Keratinocyte (primary cell): Measurements from ENCODE around the gene FAIM2. TPM values are rescaled to one million over a fixed set of nuclear protein-coding genes. Genes with fewer than 3 reads are reported as not detected.

Source experiments
- DNase-seq: peaks from one replicate; pipeline ENCODE4 v3.0.0-alpha.2; 2011; ENCODE audit warnings: low read depth, missing footprints, low spot score
- FAIRE-seq: peaks from 2 replicates; lab custom pipeline; 2011; peaks lifted over from hg19 to GRCh38; lab: Jason Lieb, UNC
- H2AFZ ChIP-seq: 2 replicates; pipeline ENCODE4 v1.6.0; 2012; ENCODE audit warnings: low read length, control low read depth, inconsistent platforms; ENCODE audit not compliant: control insufficient read depth
- H3K27ac ChIP-seq: 2 replicates; pipeline ENCODE4 v1.5.1; 2011; ENCODE audit warnings: low read length; ENCODE audit not compliant: control insufficient read depth, insufficient read depth
- H3K27me3 ChIP-seq: 3 replicates; pipeline ENCODE4 v1.6.0; 2011; ENCODE audit warnings: low read length; ENCODE audit not compliant: control insufficient read depth, insufficient read depth; ENCODE audit errors: extremely low read depth
- H3K36me3 ChIP-seq, 2 experiments: 2 replicates in 1 of 2; 3 replicates in 1 of 2; pipeline ENCODE4 v1.5.1; 2011; ENCODE audit warnings: low read length in 2 of 2, mild to moderate bottlenecking in 1 of 2; ENCODE audit not compliant: control insufficient read depth in 2 of 2, insufficient read depth in 2 of 2; ENCODE audit errors: extremely low read depth in 1 of 2
- H3K4me1 ChIP-seq: 3 replicates; pipeline ENCODE4 v1.5.1; 2011; ENCODE audit warnings: low read length; ENCODE audit not compliant: control insufficient read depth, insufficient read depth; ENCODE audit errors: extremely low read depth
- H3K4me2 ChIP-seq: 3 replicates; pipeline ENCODE4 v1.6.0; 2011; ENCODE audit warnings: low read depth, low read length; ENCODE audit not compliant: control insufficient read depth, insufficient read depth; ENCODE audit errors: extremely low read depth
- H3K4me3 ChIP-seq, 3 experiments: fragments of 200-600 bp in 1 of 3; sonication (generic) in 1 of 3; 2 replicates in 2 of 3; 3 replicates in 1 of 3; pipeline ENCODE4 v1.5.1; 2011 to 2016; ENCODE audit warnings: low read length in 3 of 3, mild to moderate bottlenecking in 3 of 3, control low read depth in 2 of 3, inconsistent platforms in 1 of 3, low read depth in 1 of 3, mixed read lengths in 1 of 3, mixed run types in 1 of 3, moderate library complexity in 1 of 3; ENCODE audit not compliant: control insufficient read depth in 2 of 3, insufficient read depth in 2 of 3; ENCODE audit errors: extremely low read depth in 1 of 3
- H3K79me2 ChIP-seq: 2 replicates; pipeline ENCODE4 v1.6.0; 2012; ENCODE audit warnings: low read length; ENCODE audit not compliant: control insufficient read depth, insufficient read depth
- H3K9ac ChIP-seq: 3 replicates; pipeline ENCODE4 v1.6.0; 2011; ENCODE audit warnings: low read length; ENCODE audit not compliant: control insufficient read depth, insufficient read depth; ENCODE audit errors: extremely low read depth
- H3K9me1 ChIP-seq: 3 replicates; pipeline ENCODE4 v1.6.0; 2011; ENCODE audit warnings: low read length; ENCODE audit not compliant: control insufficient read depth, insufficient read depth; ENCODE audit errors: extremely low read depth
- H3K9me3 ChIP-seq: 2 replicates; pipeline ENCODE4 v1.5.1; 2012; ENCODE audit warnings: low read depth, low read length; ENCODE audit not compliant: control insufficient read depth
- H4K20me1 ChIP-seq: 3 replicates; pipeline ENCODE4 v1.6.0; 2011; ENCODE audit warnings: low read length; ENCODE audit not compliant: control insufficient read depth, insufficient read depth; ENCODE audit errors: extremely low read depth
- CTCF ChIP-seq, 3 experiments: IDR thresholded peaks in 1 of 3; conservative IDR thresholded peaks in 1 of 3; optimal IDR thresholded peaks in 1 of 3; 2 replicates in 2 of 3; 3 replicates in 1 of 3; pipeline versions ENCODE3 to v1.5.1; 2011; ENCODE audit warnings: low read length in 3 of 3, mild to moderate bottlenecking in 3 of 3, moderate library complexity in 2 of 3, control low read depth in 1 of 3, inconsistent platforms in 1 of 3; ENCODE audit not compliant: insufficient read depth in 2 of 3; ENCODE audit errors: extremely low read depth in 1 of 3
- EZH2 ChIP-seq: IDR thresholded peaks from one replicate; pipeline ENCODE4 v1.6.1; 2012; ENCODE audit warnings: inconsistent platforms, mild to moderate bottlenecking, low read length, moderate library complexity
- dilution Hi-C: fragments of 300-500 bp; cut with MboI; formaldehyde crosslinking; loops from one replicate; pipeline ENCODE4 v1.7.0; 2020; ENCODE audit warnings: low sequenced_read_pairs; ENCODE audit not compliant: extremely low pct_ligation_motif_present
- polyA plus RNA-seq, 5 experiments: library from polyadenylated mRNA; depleted of rRNA in 3 of 5; stranded (reverse) in 3 of 5; stranded (forward) in 1 of 5; unstranded in 1 of 5; fragments of >200 nt; gene quantifications; 1 replicate in 1 of 5; 2 replicates in 3 of 5; 3 replicates in 1 of 5; pipeline versions ENCODE4 v1.2.1 to v1.2.3, GENCODE V29; 2011 to 2012; ENCODE audit warnings: missing spikeins in 2 of 5, low read depth in 1 of 5, low replicate concordance in 1 of 5

Gene FAIM2
- polyA plus RNA-seq, 1 donor (not counting 4 experiments of a cell fraction or from before 2014, with no cell fraction given) = not detected

GRCh38 chr12:49877066-49877465 lies 26.6 kb downstream of the FAIM2 start:
- dilution Hi-C loops = no loop called here
- DNase-seq (no peak), FAIRE-seq (no peak)
- Histone ChIP-seq H3K36me3 (no peaks in the 10 kb centered on the region), H3K27ac (no peak overlapping the region), H3K4me2 (no peak overlapping the region), H4K20me1 (no peaks in the 10 kb centered on the region), H3K4me3 (no peak overlapping the region), H3K4me1 (no peaks in the 10 kb centered on the region), H3K27me3 (peaks cover 8% of the 10 kb centered on the region), H3K79me2 (no peaks in the 10 kb centered on the region), H2AFZ (no peak overlapping the region), H3K9ac (no peak overlapping the region), H3K9me3 (peaks cover 3% of the 10 kb centered on the region), H3K9me1 (no peaks in the 10 kb centered on the region)
- TF ChIP-seq CTCF (optimal IDR thresholded peaks at IDR 0.05 in 1 of 3, IDR thresholded peaks at IDR 0.05 in 1 of 3, conservative IDR thresholded peaks at IDR 0.05 in 1 of 3; ENCODE audit: extremely low read depth in 1 of 3, insufficient read depth in 2 of 3, low read length in 3 of 3) = no peak
- no peak for TF ChIP-seq EZH2

- H3K79me2 ChIP-seq = no peaks in the 10 kb centered on the region
- dilution Hi-C loops = no loop called here
These were observed 27.6 kb downstream of the FAIM2 start for GRCh38 chr12:49876070-49876469.

More at GRCh38 chr12:49876070-49876469, 27.6 kb downstream of the FAIM2 start:
- no peak for TF ChIP-seq CTCF (optimal IDR thresholded peaks at IDR 0.05 in 1 of 3, IDR thresholded peaks at IDR 0.05 in 1 of 3, conservative IDR thresholded peaks at IDR 0.05 in 1 of 3; ENCODE audit: extremely low read depth in 1 of 3, insufficient read depth in 2 of 3, low read length in 3 of 3)
- TF ChIP-seq EZH2 = no peak
- H3K9ac ChIP-seq = no peak overlapping the region
- H3K9me1 ChIP-seq = no peaks in the 10 kb centered on the region
- FAIRE-seq (no peak), DNase-seq (no peak)
- peaks cover 8% of the 10 kb centered on the region for H3K27me3 ChIP-seq
- H3K4me3 ChIP-seq = no peak overlapping the region
- H3K27ac ChIP-seq = no peak overlapping the region
- no peaks in the 10 kb centered on the region for H4K20me1 ChIP-seq
- no peak overlapping the region for H2AFZ ChIP-seq
- H3K4me2 ChIP-seq = no peak overlapping the region
- no peaks in the 10 kb centered on the region for H3K4me1 ChIP-seq
- no peaks in the 10 kb centered on the region for H3K36me3 ChIP-seq
- peaks cover 3% of the 10 kb centered on the region for H3K9me3 ChIP-seq
